H1 (cell line): ENCODE results near the gene CACNA2D3. TPM values are rescaled to one million over a fixed set of nuclear protein-coding genes. Genes with fewer than 3 reads are reported as not detected.

Experiments used
- NANOG ChIP-seq: IDR thresholded peaks from 2 replicates; pipeline ENCODE4 v1.6.1; 2011; ENCODE audit warnings: low read length, low read depth, mild to moderate bottlenecking, inconsistent platforms; ENCODE audit not compliant: insufficient read depth, poor library complexity, severe bottlenecking
- POU5F1 ChIP-seq: IDR thresholded peaks from 2 replicates; pipeline ENCODE4 v1.6.1; 2011; ENCODE audit warnings: low read depth, mild to moderate bottlenecking, low read length, moderate library complexity
- SUZ12 ChIP-seq: fragments of 200-600 bp; sonication (generic); IDR thresholded peaks from 2 replicates; pipeline ENCODE4 v1.6.1; 2012; ENCODE audit warnings: mild to moderate bottlenecking, inconsistent platforms, low read length, moderate library complexity, mixed read lengths
- polyA plus RNA-seq, 7 experiments: library from polyadenylated mRNA; depleted of rRNA in 3 of 7; stranded (reverse) in 5 of 7; unstranded in 2 of 7; fragments of >200 nt in 5 of 7; fragments of 200-250 nt in 2 of 7; gene quantifications; 1 replicate in 5 of 7; 2 replicates in 1 of 7; 4 replicates in 1 of 7; pipeline versions ENCODE4 v1.2.1 to v1.2.3, GENCODE V29; 2011 to 2013; ENCODE audit warnings: missing spikeins in 2 of 7, mixed read lengths in 2 of 7
- total RNA-seq: library from RNA; stranded (reverse); fragmentation: NEBNext Ultra II Directional; extraction: Animal tissue kit (Norgen Biotek cat#: 25700); gene quantifications from 2 replicates; pipeline ENCODE4 v1.2.1, GENCODE V29; 2021
- TF ChIP-seq, protein P1 (sequence below): IDR thresholded peaks from 2 replicates; pipeline ENCODE4 v1.6.1; 2011; ENCODE audit warnings: low read length, improper control_type of control experiment

Gene CACNA2D3
- total and polyA plus RNA-seq, 2 of the 8 experiments (the other 6 are each of a cell fraction or from before 2014, with no cell fraction given): 1.5 to 1.8 TPM

DNA sequence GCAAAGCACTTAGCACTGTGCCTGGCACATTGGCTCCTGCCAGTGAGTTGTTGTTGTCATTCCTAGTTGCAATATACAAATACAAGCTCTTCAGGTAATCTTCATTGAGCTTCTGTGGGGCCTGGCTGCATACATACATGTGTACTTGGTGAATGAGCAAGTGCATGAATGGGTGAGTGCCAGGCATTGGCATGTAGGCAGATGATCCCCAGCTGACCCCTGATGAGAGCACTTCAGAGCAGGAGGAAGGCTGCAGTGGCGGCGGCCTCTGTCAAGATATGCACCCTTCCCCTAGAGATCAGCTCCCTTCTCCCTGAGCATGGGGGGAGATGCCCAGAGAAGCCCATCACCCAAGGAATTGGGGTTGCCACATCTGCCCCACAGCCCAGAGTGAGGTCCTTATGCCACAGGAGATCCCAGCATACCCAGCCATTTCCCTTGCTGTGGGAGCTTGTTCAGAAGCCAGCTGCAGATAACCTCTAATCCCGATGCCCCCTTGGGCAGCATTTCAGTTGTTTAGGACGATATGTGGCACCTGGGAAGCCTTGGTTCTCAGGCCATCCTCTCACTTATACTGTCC, 8.8 kb downstream of the CACNA2D3 start (continued):
- TF ChIP-seq SUZ12 (no peak), NANOG (no peak), POU5F1 (no peak)
- TF ChIP-seq, protein P1, sequence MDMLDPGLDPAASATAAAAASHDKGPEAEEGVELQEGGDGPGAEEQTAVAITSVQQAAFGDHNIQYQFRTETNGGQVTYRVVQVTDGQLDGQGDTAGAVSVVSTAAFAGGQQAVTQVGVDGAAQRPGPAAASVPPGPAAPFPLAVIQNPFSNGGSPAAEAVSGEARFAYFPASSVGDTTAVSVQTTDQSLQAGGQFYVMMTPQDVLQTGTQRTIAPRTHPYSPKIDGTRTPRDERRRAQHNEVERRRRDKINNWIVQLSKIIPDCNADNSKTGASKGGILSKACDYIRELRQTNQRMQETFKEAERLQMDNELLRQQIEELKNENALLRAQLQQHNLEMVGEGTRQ: no peak
